ENCODE measurements around the gene CLK1. TPM values are rescaled to one million over a fixed set of nuclear protein-coding genes. Genes with fewer than 3 reads are reported as not detected.

The CLK1 gene
- total RNA-seq, 6 experiments from 2014 or later = 29.9 to 81.5 (median 36.7) TPM

- intact Hi-C loops (cut with DNase I) = no loop called here
- WGBS (ENCODE audit: insufficient coverage, low coverage, low lambda C conversion rate, missing lambda C conversion rate) = 61% methylated on average over 6 of the region's 8 CpGs
- TF ChIP-seq CTCF (IDR thresholded peaks at IDR 0.05) (no peak), POLR2A (IDR thresholded peaks at IDR 0.05) (no peak)
- peaks cover 43 to 84% (median 65%) of the 10 kb centered on the region in 4 donors for H3K36me3 ChIP-seq
- no peaks in the 10 kb centered on the region for H3K9me3 ChIP-seq
- no peak overlapping the region for H3K27ac ChIP-seq
- no peak for ATAC-seq
- H3K4me3 ChIP-seq = no peak overlapping the region
- peaks cover 0 to 32% (median 7%) of the 10 kb centered on the region in 4 donors for H3K4me1 ChIP-seq
- no peak for DNase-seq
- no peaks in the 10 kb centered on the region for H3K27me3 ChIP-seq
Observed at GRCh38 chr2:200856806-200857205, 7.7 kb downstream of the CLK1 start.

GRCh38 chr2:200852605-200853004, 11.9 kb downstream of the CLK1 start:
- no peak for TF ChIP-seq CTCF (IDR thresholded peaks at IDR 0.05)
- no peak for TF ChIP-seq POLR2A (IDR thresholded peaks at IDR 0.05)
- DNase-seq (no peak), ATAC-seq (no peak)
- intact Hi-C loops (cut with DNase I) = no loop called here
- H3K27ac ChIP-seq = no peak overlapping the region
- H3K9me3 ChIP-seq = no peaks in the 10 kb centered on the region
- WGBS (ENCODE audit: insufficient coverage, low coverage, low lambda C conversion rate, missing lambda C conversion rate) = 96% methylated on average over 2 of the region's 2 CpGs
- no peaks in the 10 kb centered on the region for H3K27me3 ChIP-seq
- H3K4me3 ChIP-seq = no peak overlapping the region
- no peaks in the 10 kb centered on the region for H3K4me1 ChIP-seq
- H3K36me3 ChIP-seq = peaks cover 29 to 71% (median 53%) of the 10 kb centered on the region in 4 donors

DNA sequence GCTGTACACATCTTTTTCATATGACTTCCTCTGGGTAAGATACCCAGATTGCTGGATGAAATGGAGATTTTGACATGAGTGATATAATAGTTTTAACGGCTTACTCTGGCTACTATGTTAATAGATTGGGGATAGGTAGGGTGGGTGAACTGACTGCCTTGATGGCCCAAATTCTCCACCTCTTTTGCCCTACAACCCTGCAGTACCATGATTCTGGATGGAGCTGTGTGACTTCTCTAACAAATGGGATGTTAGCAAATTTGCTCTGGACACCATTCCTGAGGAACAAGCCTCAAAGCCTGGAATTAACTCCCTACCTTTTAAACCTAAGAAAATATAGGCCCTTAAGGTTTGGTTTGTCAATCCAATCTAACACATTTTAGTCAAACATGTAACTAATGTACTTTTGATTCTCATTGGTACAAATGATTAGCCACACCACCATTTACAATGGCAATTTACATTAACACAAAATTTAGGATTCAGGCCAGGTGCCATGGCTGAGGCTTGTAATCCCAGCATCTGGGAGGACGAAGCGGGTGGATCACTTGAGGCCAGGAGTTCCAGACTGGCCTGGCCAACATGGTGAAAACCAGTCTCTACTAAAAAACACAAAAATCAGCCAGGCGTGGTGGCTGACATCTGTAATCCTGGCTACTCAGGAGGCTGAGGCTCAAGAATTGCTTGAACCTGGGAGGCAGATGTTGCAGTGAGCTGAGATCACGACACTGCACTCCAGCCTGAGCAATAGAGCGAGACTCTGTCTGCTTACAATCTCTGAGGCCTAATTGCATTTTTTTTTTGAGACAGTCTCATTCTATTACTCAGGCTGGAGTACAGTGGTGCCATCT, 12.8 kb downstream of the CLK1 start:
- no peak for DNase-seq
- ATAC-seq = no peak
- intact Hi-C loops (cut with DNase I) = no loop called here
- Histone ChIP-seq H3K4me1 (no peaks in the 10 kb centered on the region), H3K27ac (no peak overlapping the region), H3K36me3 (peaks cover 28 to 61% (median 44%) of the 10 kb centered on the region in 4 donors), H3K27me3 (no peaks in the 10 kb centered on the region), H3K4me3 (no peak overlapping the region), H3K9me3 (no peaks in the 10 kb centered on the region)
- WGBS (ENCODE audit: insufficient coverage, low coverage, low lambda C conversion rate, missing lambda C conversion rate) = 94% methylated on average over 4 of the region's 6 CpGs
- TF ChIP-seq CTCF (IDR thresholded peaks at IDR 0.05) = no peak
- TF ChIP-seq POLR2A (IDR thresholded peaks at IDR 0.05) = no peak

DNA sequence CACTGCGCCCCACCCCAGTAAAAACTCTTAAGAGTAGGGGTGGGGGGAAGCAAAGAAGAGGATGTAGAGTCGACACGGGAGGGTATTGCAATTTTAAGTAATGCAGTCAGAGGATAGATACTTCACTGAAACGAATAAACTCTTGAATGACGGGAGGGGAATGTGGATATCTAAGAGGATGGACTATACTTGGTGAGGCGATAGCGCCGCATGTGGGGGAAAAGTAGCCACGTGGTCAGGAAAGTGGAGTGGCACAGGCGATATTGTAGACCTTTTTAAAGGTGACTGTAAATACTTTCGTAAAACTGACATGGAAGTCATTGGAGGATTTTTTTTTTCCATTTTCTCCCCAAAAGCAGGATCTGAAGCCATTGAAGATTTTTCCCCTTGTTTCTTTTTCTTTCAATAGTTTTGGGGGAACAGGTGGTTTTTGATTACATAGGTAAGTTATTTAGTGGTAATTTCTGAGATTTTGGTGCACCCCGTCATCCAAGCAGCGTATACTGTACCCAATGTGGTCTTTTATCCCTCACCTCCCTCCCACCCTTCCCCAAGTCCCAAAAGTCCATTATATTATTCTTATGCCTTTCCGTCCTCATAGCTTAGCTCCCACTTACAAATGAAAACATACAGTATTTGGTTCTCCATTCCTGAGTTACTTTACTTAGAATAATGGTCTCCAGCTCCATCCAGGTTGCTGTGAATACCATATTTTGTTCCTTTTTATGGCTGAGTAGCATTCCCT, 13.8 kb downstream of the CLK1 start:
- peaks cover 21 to 51% (median 39%) of the 10 kb centered on the region in 4 donors for H3K36me3 ChIP-seq
- no peaks in the 10 kb centered on the region for H3K27me3 ChIP-seq
- 88% methylated on average over 14 of the region's 14 CpGs for WGBS (ENCODE audit: insufficient coverage, low coverage, low lambda C conversion rate, missing lambda C conversion rate)
- intact Hi-C loops (cut with DNase I) = no loop called here
- no peaks in the 10 kb centered on the region for H3K4me1 ChIP-seq
- H3K9me3 ChIP-seq = no peaks in the 10 kb centered on the region
- no peak overlapping the region for H3K27ac ChIP-seq
- DNase-seq (no peak), ATAC-seq (peak in 1 of 4 donors; percentile 27)
- H3K4me3 ChIP-seq = no peak overlapping the region
- no peak for TF ChIP-seq CTCF (IDR thresholded peaks at IDR 0.05)
- TF ChIP-seq POLR2A (IDR thresholded peaks at IDR 0.05) = no peak
